Mucosa of rectum (tissue), 2 donors: Measurements from ENCODE around the gene NRXN3.

Source experiments
- H3K27ac ChIP-seq, 2 donors: one replicate each; pipeline ENCODE4 v1.7.0; 2013; ENCODE audit warnings: inconsistent platforms in 2 of 2, low read depth in 2 of 2, low read length in 2 of 2
- H3K27me3 ChIP-seq, 2 donors: one replicate each; pipeline ENCODE4 v1.7.0; 2013; ENCODE audit warnings: low read length in 2 of 2; ENCODE audit not compliant: control insufficient read depth in 2 of 2, insufficient read depth in 2 of 2
- H3K36me3 ChIP-seq, 2 donors: one replicate each; pipeline ENCODE4 v1.7.0; 2013; ENCODE audit warnings: low read length in 2 of 2; ENCODE audit not compliant: control insufficient read depth in 2 of 2, insufficient read depth in 2 of 2
- H3K4me1 ChIP-seq, 2 donors: one replicate each; pipeline ENCODE4 v1.7.0; 2013; ENCODE audit warnings: low read length in 2 of 2, mild to moderate bottlenecking in 1 of 2; ENCODE audit not compliant: control insufficient read depth in 2 of 2, insufficient read depth in 2 of 2
- H3K4me3 ChIP-seq, 2 donors: one replicate each; pipeline ENCODE4 v1.7.0; 2013; ENCODE audit warnings: low read length in 2 of 2
- H3K9ac ChIP-seq, 2 donors: one replicate each; pipeline ENCODE4 v1.7.0; 2013; ENCODE audit warnings: low read length in 2 of 2, low read depth in 1 of 2, mild to moderate bottlenecking in 1 of 2
- H3K9me3 ChIP-seq, 2 donors: one replicate each; pipeline ENCODE4 v1.7.0; 2013; ENCODE audit warnings: low read length in 2 of 2; ENCODE audit not compliant: control insufficient read depth in 2 of 2
- donor health status: healthy.
- donor health status: Normal muscosa, but diverticular disease.

Gene NRXN3

GRCh38 chr14:78359581-78359980 lies 189.4 kb downstream of the NRXN3 start:
- Histone ChIP-seq H3K9ac (no peak overlapping the region), H3K36me3 (no peaks in the 10 kb centered on the region), H3K27me3 (no peaks in the 10 kb centered on the region), H3K9me3 (no peaks in the 10 kb centered on the region), H3K4me1 (no peaks in the 10 kb centered on the region), H3K27ac (no peak overlapping the region), H3K4me3 (no peak overlapping the region)

- no peak overlapping the region for H3K9ac ChIP-seq
- no peaks in the 10 kb centered on the region for H3K27me3 ChIP-seq
- no peaks in the 10 kb centered on the region for H3K9me3 ChIP-seq
- H3K4me3 ChIP-seq, result no peak overlapping the region
- no peaks in the 10 kb centered on the region for H3K4me1 ChIP-seq
- H3K36me3 ChIP-seq, result no peaks in the 10 kb centered on the region
- no peak overlapping the region for H3K27ac ChIP-seq
Observed at GRCh38 chr14:78363008-78363407, 192.8 kb downstream of the NRXN3 start.

DNA sequence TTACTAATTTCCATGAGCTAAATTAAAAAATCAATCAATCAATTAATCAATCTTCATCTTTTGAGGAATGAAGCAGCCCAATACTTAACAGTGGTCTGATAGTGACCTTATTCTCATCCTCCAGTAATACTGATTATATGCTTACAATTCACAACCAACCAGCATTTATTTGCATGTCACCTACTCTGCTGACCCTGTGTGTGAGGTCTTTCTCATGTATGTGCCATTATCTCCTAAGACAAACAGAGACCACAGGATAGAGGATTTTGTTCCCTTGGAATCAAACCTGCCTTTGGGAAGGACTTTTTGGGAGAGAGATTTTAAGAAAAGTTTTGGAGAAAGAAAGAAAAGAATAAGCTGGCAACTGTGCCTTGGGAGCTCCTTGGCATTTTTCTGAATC lies 197.2 kb downstream of the NRXN3 start:
- no peak overlapping the region for H3K9ac ChIP-seq
- no peaks in the 10 kb centered on the region for H3K9me3 ChIP-seq
- no peak overlapping the region for H3K27ac ChIP-seq
- no peaks in the 10 kb centered on the region for H3K27me3 ChIP-seq
- H3K4me1 ChIP-seq, result no peaks in the 10 kb centered on the region
- H3K36me3 ChIP-seq, result no peaks in the 10 kb centered on the region
- H3K4me3 ChIP-seq, result no peak overlapping the region

DNA sequence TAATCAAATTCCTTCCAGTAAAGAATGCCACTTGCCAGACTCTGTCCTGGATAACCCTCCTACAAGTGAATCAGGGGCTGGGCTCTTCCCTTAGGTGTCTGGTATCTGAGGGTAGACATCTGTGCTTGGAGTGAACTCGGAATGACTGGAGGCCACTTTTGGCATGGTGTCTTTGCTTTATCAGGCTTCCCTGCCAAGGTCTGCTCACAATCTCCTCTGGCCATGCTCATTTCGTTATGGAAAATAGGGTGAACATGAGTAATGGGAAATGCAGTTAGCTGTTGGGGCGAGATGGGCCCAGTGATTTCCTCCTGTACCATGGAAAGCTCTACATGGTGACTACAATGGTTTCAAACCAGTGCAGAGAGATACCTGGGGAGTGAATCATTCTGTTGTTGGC lies 212.9 kb downstream of the NRXN3 start:
- Histone ChIP-seq H3K4me1 (no peaks in the 10 kb centered on the region), H3K27me3 (no peaks in the 10 kb centered on the region), H3K36me3 (no peaks in the 10 kb centered on the region), H3K4me3 (no peak overlapping the region), H3K9ac (no peak overlapping the region), H3K9me3 (no peaks in the 10 kb centered on the region), H3K27ac (no peak overlapping the region)

DNA sequence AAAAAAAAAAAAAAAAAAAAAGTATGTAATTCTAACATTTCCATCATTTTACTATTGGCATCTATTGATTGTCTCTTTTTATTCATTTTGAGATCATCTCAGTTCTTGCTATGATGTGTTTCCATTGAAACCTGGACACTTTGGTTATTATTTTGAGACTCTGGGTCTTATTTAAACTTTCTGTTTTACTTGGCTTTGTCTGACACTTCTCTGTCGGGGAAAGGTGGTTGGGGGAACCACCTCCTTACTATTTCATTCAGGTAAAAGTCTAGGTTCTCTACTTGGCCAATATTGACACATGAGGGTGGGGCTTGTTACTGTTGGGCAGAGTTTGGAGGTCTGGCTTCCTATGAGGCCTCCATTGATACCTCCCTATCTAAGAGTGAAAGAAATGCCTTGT lies 228.0 kb downstream of the NRXN3 start:
- Histone ChIP-seq H3K27ac (no peak overlapping the region), H3K4me3 (no peak overlapping the region), H3K4me1 (no peaks in the 10 kb centered on the region), H3K36me3 (no peaks in the 10 kb centered on the region), H3K9ac (no peak overlapping the region), H3K9me3 (no peaks in the 10 kb centered on the region), H3K27me3 (no peaks in the 10 kb centered on the region)

DNA sequence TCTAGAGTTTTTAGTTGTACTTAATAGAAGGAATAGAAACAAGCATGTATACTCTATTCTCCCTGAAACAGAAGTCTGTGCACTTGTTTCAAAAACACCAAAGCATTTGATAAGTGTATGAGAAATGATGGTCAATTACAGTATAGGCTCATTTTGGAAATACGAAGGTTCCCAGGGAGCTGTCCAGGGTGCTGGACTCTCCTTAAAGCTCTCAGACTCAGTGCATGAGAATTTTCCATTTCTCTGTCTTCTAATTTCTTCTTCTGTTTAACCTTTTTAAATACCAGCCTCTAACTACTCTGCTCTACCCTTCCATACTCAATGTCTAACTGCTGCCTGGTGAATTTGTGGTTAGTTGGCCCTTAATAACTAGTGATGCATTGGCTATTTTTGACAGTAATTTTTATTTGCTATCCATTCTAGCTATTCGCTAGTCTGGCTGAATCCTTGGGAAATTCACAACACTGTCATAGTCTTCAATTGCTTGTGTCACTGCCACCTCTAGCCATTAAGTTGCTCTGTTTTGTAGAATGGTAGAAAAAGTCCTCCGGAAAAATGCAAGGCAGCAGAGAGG lies 229.2 kb downstream of the NRXN3 start:
- no peaks in the 10 kb centered on the region for H3K9me3 ChIP-seq
- H3K36me3 ChIP-seq, result no peaks in the 10 kb centered on the region
- no peaks in the 10 kb centered on the region for H3K27me3 ChIP-seq
- H3K27ac ChIP-seq, result no peak overlapping the region
- no peak overlapping the region for H3K4me3 ChIP-seq
- no peaks in the 10 kb centered on the region for H3K4me1 ChIP-seq
- H3K9ac ChIP-seq, result no peak overlapping the region

GRCh38 chr14:78401866-78402265 lies 231.7 kb downstream of the NRXN3 start:
- no peak overlapping the region for H3K9ac ChIP-seq
- no peaks in the 10 kb centered on the region for H3K9me3 ChIP-seq
- no peaks in the 10 kb centered on the region for H3K36me3 ChIP-seq
- H3K4me3 ChIP-seq, result no peak overlapping the region
- no peaks in the 10 kb centered on the region for H3K4me1 ChIP-seq
- no peak overlapping the region for H3K27ac ChIP-seq
- no peaks in the 10 kb centered on the region for H3K27me3 ChIP-seq

DNA sequence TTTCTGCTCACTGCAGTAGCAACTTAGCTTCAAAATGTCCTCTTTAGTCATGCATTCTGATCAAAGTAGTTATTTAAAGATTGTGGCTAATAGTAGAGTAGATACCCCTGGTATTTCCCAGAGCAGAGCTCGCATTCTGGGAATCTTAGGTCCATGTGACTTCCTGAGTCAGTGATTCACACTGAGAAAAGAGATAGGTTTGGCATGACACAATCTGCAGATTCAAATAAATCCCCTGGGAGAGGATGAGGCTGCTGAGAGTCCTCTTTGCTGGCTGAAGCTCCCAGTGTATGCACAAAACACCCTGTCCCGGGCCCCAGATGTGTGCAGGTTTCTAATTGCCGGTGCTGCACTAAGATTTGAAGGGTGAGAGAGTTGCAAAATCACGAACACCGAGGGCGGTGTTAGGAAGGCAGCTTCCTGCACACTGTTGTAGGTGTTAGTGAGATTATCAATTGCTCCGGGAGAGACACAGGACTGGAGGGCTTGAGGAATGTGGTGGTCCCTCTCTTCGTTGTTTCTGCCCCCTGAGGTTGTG lies 233.2 kb downstream of the NRXN3 start:
- H3K27ac ChIP-seq, result no peak overlapping the region
- no peaks in the 10 kb centered on the region for H3K27me3 ChIP-seq
- H3K36me3 ChIP-seq, result no peaks in the 10 kb centered on the region
- H3K4me1 ChIP-seq, result no peaks in the 10 kb centered on the region
- no peaks in the 10 kb centered on the region for H3K9me3 ChIP-seq
- H3K4me3 ChIP-seq, result no peak overlapping the region
- H3K9ac ChIP-seq, result no peak overlapping the region

DNA sequence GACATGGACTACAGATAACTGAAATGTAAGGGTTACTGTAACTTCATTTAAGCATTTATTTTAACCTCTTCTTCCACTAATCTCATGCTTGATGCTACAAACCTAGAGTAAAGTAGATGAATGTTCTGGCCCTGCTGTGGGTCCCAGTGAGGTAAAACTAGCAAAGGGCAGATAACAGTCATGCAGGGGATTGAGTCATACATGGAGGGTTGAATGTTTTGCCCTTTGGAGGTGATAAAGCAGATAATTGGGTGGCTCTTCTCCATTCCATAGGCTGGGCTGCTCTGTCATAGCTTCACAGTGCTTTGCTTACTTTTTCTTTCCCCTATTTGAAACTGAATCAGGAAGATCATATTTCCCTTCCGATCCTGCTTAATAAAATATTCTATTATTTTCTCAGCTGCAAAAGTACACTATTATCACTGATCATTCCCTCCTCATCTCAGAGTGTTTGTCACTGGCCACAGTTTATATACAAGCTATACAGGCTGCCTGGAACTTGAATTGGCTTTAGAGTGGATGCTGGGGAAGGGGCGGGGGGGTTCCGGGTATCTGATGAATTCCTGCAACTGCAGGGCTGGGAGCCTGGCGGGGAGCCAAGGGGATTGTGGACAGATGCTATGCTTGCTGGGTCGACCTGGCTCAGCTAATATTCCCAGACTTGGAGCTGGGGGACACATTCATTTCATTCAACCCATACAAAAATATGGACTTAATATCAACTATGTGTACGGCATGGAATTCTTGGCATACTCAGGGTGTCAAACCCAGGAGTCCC lies 235.1 kb downstream of the NRXN3 start:
- H3K4me1 ChIP-seq, result no peaks in the 10 kb centered on the region
- H3K27me3 ChIP-seq, result no peaks in the 10 kb centered on the region

GRCh38 chr14:78412475-78412874 lies 242.3 kb downstream of the NRXN3 start:
- H3K27ac ChIP-seq, result no peak overlapping the region
- H3K9me3 ChIP-seq, result no peaks in the 10 kb centered on the region
- H3K27me3 ChIP-seq, result no peaks in the 10 kb centered on the region
- H3K4me3 ChIP-seq, result no peak overlapping the region
- H3K36me3 ChIP-seq, result no peaks in the 10 kb centered on the region
- no peaks in the 10 kb centered on the region for H3K4me1 ChIP-seq
- H3K9ac ChIP-seq, result no peak overlapping the region

More for the DNA sequence above, 235.1 kb downstream of the NRXN3 start:
- Histone ChIP-seq H3K27ac (no peak overlapping the region), H3K36me3 (no peaks in the 10 kb centered on the region), H3K9ac (no peak overlapping the region), H3K9me3 (no peaks in the 10 kb centered on the region), H3K4me3 (no peak overlapping the region)
